Gastroesophageal sphincter (tissue), 4 donors: ENCODE measurements around the gene TSPAN4. TPM values are rescaled to one million over a fixed set of nuclear protein-coding genes. Genes with fewer than 3 reads are reported as not detected.

Source experiments
- ATAC-seq: fragments of 150-250 bp; one replicate; pipeline ENCODE4 v1.9.1; 2016; ENCODE audit warnings: mild to moderate bottlenecking, moderate library complexity
- H3K27ac ChIP-seq, 4 donors: fragments of 200-600 bp; sonication (generic) in 3 of 4; 1 replicate in 3 of 4; 2 replicates in 1 of 4; pipeline ENCODE4 v1.5.1; 2016 to 2019
- H3K27me3 ChIP-seq: fragments of 200-600 bp; sonication (generic); one replicate; pipeline ENCODE4 v1.5.1; 2019
- H3K36me3 ChIP-seq, 2 donors: fragments of 200-600 bp; sonication (generic); one replicate each; pipeline ENCODE4 v1.5.1; 2019; ENCODE audit warnings: control low read depth in 1 of 2
- H3K4me1 ChIP-seq, 3 donors: fragments of 200-600 bp; sonication (generic); 1 replicate in 2 of 3; 2 replicates in 1 of 3; pipeline ENCODE4 v1.5.1; 2016 to 2019; ENCODE audit warnings: control low read depth in 2 of 3
- H3K4me3 ChIP-seq, 2 donors: fragments of 200-600 bp; sonication (generic); one replicate each; pipeline ENCODE4 v1.5.1; 2019; ENCODE audit warnings: mild to moderate bottlenecking in 1 of 2, moderate library complexity in 1 of 2
- H3K9me3 ChIP-seq, 3 donors: fragments of 200-600 bp; sonication (generic); one replicate each; pipeline ENCODE4 v1.5.1; 2017 to 2019; ENCODE audit warnings: control low read depth in 2 of 3
- EP300 ChIP-seq: sonication (generic); formaldehyde crosslinking; IDR thresholded peaks from one replicate; pipeline ENCODE4 v1.6.1; 2017; ENCODE audit warnings: antibody characterized with exemption, mild to moderate bottlenecking
- POLR2A ChIP-seq, 2 donors: fragments of 450-650 bp; IDR thresholded peaks; one replicate each; pipeline ENCODE4 v1.6.1; 2017; ENCODE audit warnings: antibody characterized with exemption in 2 of 2, mild to moderate bottlenecking in 2 of 2, moderate library complexity in 1 of 2
- POLR2AphosphoS5 ChIP-seq: sonication (generic); formaldehyde crosslinking; IDR thresholded peaks from one replicate; pipeline ENCODE4 v1.6.1; 2017; ENCODE audit warnings: antibody characterized with exemption
- WGBS, 2 donors: methylation state at CpG; one replicate each; pipeline ENCODE4 v1.1.5; 2018; ENCODE audit warnings: low coverage in 1 of 2; 5-methylcytosine and 5-hydroxymethylcytosine counted together
- total RNA-seq, 4 donors: library from RNA; depleted of rRNA; stranded (reverse); fragments of >200 nt; gene quantifications; one replicate each; pipeline ENCODE4 v1.1.0, GENCODE V29; 2016
- TF ChIP-seq, protein P1 (sequence below), 4 experiments: fragments of 200-600 bp in 2 of 4; fragments of 450-650 bp in 2 of 4; sonication (generic) in 1 of 4; IDR thresholded peaks; one replicate each; pipeline ENCODE4 v1.5.1; 2017 to 2019; ENCODE audit warnings: antibody characterized with exemption in 4 of 4, mild to moderate bottlenecking in 2 of 4, moderate library complexity in 2 of 4

The TSPAN4 gene
- total RNA-seq, 4 donors from 2014 or later, result 66.5 to 115 (median 112) TPM

DNA sequence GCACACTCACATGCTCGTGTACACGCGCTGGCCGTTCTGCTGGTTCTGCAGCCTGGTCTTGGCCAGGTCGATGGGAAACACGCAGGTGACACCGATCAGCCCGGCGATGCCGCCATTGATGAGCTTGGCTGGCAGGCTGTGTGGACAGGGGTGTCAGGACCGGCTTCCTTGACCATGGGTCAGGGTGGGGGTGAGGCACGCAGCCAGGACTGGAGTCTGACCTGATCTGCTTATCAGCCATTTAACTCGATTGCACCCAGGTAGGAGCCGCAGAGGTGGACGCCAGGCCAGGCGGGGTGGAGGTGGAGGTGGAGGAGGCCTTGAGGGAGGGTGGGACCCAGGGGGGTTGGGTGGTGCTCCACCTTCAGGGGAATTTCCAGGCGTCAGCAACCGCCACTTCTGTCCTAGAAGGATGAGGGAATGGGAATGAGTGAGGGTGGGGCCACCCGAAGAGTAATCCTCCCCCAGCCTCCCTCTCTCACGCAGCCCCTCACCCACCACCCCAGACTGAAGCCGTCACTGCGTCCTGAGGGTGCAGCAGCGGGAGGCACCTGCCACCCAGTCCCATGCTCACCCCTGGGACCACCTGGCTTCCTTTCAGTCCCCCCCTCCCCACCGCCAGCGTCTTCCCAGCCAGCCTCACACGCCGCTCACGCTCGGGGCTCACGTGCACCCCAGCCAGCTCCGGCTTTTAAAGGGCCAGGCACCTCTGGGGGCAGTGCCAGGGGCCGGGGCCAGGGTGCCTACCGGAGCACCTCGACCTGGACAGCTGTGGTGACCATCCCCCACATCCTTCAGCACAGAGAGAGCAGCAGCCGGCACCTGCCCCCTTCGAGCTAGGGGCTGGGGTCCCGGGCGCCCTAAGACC lies 47.7 kb upstream of the TSPAN4 start:
- Histone ChIP-seq H3K4me1 (peaks cover 0 to 67% (median 22%) of the 10 kb centered on the region in 3 donors), H3K36me3 (peaks cover 0 to 47% of the 10 kb centered on the region in 2 donors), H3K9me3 (no peaks in the 10 kb centered on the region), H3K4me3 (peak overlapping the region; percentile 40 to 81), H3K27ac (peak overlapping the region in 3 of 4 donors; percentile 84 to 94 (median 89)), H3K27me3 (peaks cover 17% of the 10 kb centered on the region)
- TF ChIP-seq, protein P1, sequence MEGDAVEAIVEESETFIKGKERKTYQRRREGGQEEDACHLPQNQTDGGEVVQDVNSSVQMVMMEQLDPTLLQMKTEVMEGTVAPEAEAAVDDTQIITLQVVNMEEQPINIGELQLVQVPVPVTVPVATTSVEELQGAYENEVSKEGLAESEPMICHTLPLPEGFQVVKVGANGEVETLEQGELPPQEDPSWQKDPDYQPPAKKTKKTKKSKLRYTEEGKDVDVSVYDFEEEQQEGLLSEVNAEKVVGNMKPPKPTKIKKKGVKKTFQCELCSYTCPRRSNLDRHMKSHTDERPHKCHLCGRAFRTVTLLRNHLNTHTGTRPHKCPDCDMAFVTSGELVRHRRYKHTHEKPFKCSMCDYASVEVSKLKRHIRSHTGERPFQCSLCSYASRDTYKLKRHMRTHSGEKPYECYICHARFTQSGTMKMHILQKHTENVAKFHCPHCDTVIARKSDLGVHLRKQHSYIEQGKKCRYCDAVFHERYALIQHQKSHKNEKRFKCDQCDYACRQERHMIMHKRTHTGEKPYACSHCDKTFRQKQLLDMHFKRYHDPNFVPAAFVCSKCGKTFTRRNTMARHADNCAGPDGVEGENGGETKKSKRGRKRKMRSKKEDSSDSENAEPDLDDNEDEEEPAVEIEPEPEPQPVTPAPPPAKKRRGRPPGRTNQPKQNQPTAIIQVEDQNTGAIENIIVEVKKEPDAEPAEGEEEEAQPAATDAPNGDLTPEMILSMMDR (IDR thresholded peaks at IDR 0.05), result no peak
- TF ChIP-seq POLR2A (IDR thresholded peaks at IDR 0.05) (no peak), POLR2AphosphoS5 (no peak), EP300 (no peak)
- WGBS, 2 donors, result 27 to 60% methylated on average over 3 to 4 of the region's 38 CpGs
- ATAC-seq, result no peak

- Histone ChIP-seq H3K4me1 (peaks cover 0 to 58% (median 22%) of the 10 kb centered on the region in 3 donors), H3K27me3 (peaks cover 8% of the 10 kb centered on the region), H3K27ac (peak overlapping the region; percentile 20 to 94 (median 86)), H3K36me3 (peaks cover 0 to 56% of the 10 kb centered on the region in 2 donors), H3K9me3 (no peaks in the 10 kb centered on the region), H3K4me3 (peak overlapping the region; percentile 40 to 81)
- TF ChIP-seq POLR2AphosphoS5 (peak; percentile 31), POLR2A (IDR thresholded peaks at IDR 0.05) (peak; percentile 30 to 46)
- TF ChIP-seq, protein P1 (IDR thresholded peaks at IDR 0.05), result no peak
- ATAC-seq, result peak; percentile 69
- 3% methylated on average over 14 of the region's 26 CpGs; no CpG with 5 or more reads in 1 of the 2 donors for WGBS, 2 donors
Measured at GRCh38 chr11:795634-796564, 46.8 kb upstream of the TSPAN4 start.

DNA sequence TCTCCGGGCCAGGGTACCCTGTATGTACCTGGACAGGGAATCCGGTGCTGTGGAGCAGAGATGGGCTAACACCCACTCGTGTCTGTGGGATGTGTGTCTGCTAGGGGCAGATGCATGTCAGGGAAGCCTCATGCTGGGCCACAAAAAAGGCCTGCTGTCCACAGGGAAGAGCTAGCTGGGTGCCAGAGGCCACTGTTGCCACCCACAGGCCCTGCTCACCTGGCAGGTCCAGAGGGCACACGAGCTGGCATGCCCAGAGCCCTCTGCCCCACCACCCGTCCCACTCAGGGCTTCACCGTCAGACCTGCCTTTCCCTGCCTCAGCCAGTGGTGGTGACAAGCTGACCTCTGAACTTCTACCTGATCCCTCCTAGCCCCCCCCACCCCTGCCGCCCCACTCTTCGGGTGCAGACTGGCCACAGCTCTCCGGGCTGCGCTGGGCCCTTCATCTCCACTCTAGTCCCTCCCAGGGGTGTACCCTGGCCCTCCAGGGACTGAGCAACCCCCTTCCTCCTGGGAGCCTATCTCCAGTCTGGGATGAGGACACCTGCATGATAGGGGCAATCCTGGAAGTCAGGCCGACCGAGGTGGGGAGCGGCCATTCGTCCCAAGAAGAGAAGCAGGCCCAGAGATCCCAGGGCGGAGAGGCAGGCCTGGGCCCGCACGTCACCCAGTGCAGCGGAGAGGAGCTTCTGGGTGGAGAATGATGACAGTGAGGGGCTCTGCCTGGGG lies 45.9 kb upstream of the TSPAN4 start:
- peaks cover 0 to 58% (median 22%) of the 10 kb centered on the region in 3 donors for H3K4me1 ChIP-seq
- 31% methylated on average over 3 of the region's 18 CpGs; no CpG with 5 or more reads in 1 of the 2 donors for WGBS, 2 donors
- peaks cover 0 to 57% of the 10 kb centered on the region in 2 donors for H3K36me3 ChIP-seq
- no peaks in the 10 kb centered on the region for H3K9me3 ChIP-seq
- peak; percentile 0 for ATAC-seq
- H3K4me3 ChIP-seq, result peak overlapping the region; percentile 44 to 81
- TF ChIP-seq, protein P1 (IDR thresholded peaks at IDR 0.05), result no peak
- TF ChIP-seq POLR2AphosphoS5 (no peak), POLR2A (IDR thresholded peaks at IDR 0.05) (no peak), EP300 (no peak)
- H3K27me3 ChIP-seq, result no peaks in the 10 kb centered on the region
- peak overlapping the region; percentile 20 to 94 (median 86) for H3K27ac ChIP-seq

DNA sequence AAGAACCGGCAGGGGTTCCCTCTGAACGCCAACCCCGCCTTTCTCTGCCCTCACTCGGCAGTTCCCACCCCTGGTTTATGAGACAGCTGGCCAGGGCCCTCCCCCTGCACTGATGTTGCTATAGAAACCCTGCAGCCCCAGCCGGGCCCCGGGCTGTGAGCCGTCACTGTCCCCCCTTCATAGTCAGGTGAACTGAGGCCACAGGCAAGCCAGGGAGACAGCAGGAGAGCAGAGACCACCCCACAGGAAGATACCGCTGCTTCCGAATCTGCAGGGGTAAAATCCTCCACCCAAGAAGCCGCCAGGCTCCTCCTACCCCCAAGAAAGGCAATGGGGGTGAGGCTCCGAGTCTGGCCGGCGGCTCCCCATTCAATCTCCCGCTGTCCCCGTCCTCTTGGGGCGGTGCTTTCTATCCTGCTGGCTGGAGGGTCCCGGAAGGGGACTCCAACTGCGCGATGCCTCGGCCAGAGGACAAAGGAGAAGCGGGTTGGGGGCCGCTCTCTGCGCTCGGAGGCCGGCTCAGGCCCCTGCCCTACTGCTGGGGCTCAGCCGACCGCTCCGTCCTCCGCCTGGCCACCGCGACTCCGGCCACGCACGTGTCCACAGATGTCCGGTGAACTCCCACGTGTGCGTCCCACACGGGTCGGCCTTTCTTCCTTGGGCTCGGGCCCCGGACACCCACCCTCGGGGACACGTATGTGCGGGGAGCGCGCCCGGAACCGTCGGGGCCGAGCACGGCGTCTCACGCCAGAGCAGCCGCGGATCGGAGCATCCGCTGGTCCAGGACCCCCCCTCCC lies 45.2 kb upstream of the TSPAN4 start:
- peak; percentile 51 for ATAC-seq
- Histone ChIP-seq H3K4me1 (peaks cover 0 to 58% (median 22%) of the 10 kb centered on the region in 3 donors), H3K27ac (peak overlapping the region; percentile 20 to 94 (median 86)), H3K4me3 (peak overlapping the region; percentile 44 to 81), H3K9me3 (no peaks in the 10 kb centered on the region), H3K36me3 (peaks cover 0 to 57% of the 10 kb centered on the region in 2 donors), H3K27me3 (no peaks in the 10 kb centered on the region)
- WGBS, 2 donors, result 0% methylated on average over 1 of the region's 57 CpGs; no CpG with 5 or more reads in 1 of the 2 donors
- TF ChIP-seq EP300 (no peak), POLR2AphosphoS5 (no peak), POLR2A (IDR thresholded peaks at IDR 0.05) (no peak)
- TF ChIP-seq, protein P1 (IDR thresholded peaks at IDR 0.05), result no peak
